Endometrial microvascular endothelial cells (primary cell): Measurements from ENCODE around the gene RAMAC. TPM values are rescaled to one million over a fixed set of nuclear protein-coding genes. Genes with fewer than 3 reads are reported as not detected.
"Not testable (repeated sequence)": the region's sequence is repeated elsewhere in the genome, so short reads cannot be mapped to it uniquely, and the experiment has no call there.

Source experiments
- in situ Hi-C: cut with HindIII; loops from 2 replicates; pipeline ENCODE4 v1.10.0; 2017; ENCODE audit warnings: low sequenced_read_pairs, low pct_unique_long_range_greater_than_20kb; ENCODE audit errors: inconsistent ontology term
- total RNA-seq: library from RNA; depleted of rRNA; stranded (reverse); fragments of >200 nt; gene quantifications from one replicate; pipeline ENCODE4 v1.2.3, GENCODE V29; 2015; ENCODE audit errors: inconsistent ontology term

Gene RAMAC
- total RNA-seq, 1 donor from 2014 or later: 19.0 TPM

- in situ Hi-C loops: loop anchor here (25.0 kb wide), 1 partner anchor 463 kb away; the partner anchor contains the start of gene RPS17
These were observed 14.1 kb downstream of the RAMAC start for GRCh38 chr15:82999905-83000671.

- in situ Hi-C loops: loop anchor here (25.0 kb wide), 1 partner anchor 463 kb away; the partner anchor contains the start of gene RPS17
These were observed 14.6 kb downstream of the RAMAC start for GRCh38 chr15:83000672-83001031.

- in situ Hi-C loops: loop anchor here (10.0 to 25.0 kb wide), 2 partner anchors 104 to 473 kb away; partner anchors contain the start of gene RPS17
These were observed 24.8 kb downstream of the RAMAC start for GRCh38 chr15:83010709-83011270.

- in situ Hi-C loops: loop anchor here (10.0 to 25.0 kb wide), 2 partner anchors 103 to 474 kb away; partner anchors contain the start of gene RPS17
These were observed 25.5 kb downstream of the RAMAC start, which contains the start of gene C15orf40 for GRCh38 chr15:83011271-83012075. Gene C15orf40, minus strand, starts transcription at chr15:83011639. Its CDS starts 32 bp downstream, at chr15:83011607.

- in situ Hi-C loops: loop anchor here (10.0 to 25.0 kb wide), 2 partner anchors 103 to 475 kb away; partner anchors contain the start of gene RPS17
These were observed 26.0 kb downstream of the RAMAC start for GRCh38 chr15:83012076-83012426.

- in situ Hi-C loops: loop anchor here (10.0 to 25.0 kb wide), 2 partner anchors 102 to 475 kb away; partner anchors contain the start of gene RPS17
These were observed 26.6 kb downstream of the RAMAC start for GRCh38 chr15:83012636-83013035.

- in situ Hi-C loops: loop anchor here (10.0 to 25.0 kb wide), 2 partner anchors 101 to 477 kb away; partner anchors contain the start of gene RPS17
These were observed 28.2 kb downstream of the RAMAC start for GRCh38 chr15:83014205-83014653.

GRCh38 chr15:83015361-83015760, 29.4 kb downstream of the RAMAC start:
- in situ Hi-C loops: loop anchor here (10.0 to 25.0 kb wide), 2 partner anchors 99 to 478 kb away; partner anchors contain the start of gene RPS17

GRCh38 chr15:83016906-83017305, 30.9 kb downstream of the RAMAC start:
- in situ Hi-C loops: loop anchor here (10.0 to 25.0 kb wide), 2 partner anchors 98 to 480 kb away; partner anchors contain the start of gene RPS17

GRCh38 chr15:83018436-83018835, 32.4 kb downstream of the RAMAC start:
- in situ Hi-C loops: loop anchor here (10.0 to 25.0 kb wide), 2 partner anchors 96 to 481 kb away; partner anchors contain the start of gene RPS17

GRCh38 chr15:83030021-83030420, 44.0 kb downstream of the RAMAC start:
- in situ Hi-C loops: no loop called here

GRCh38 chr15:83031234-83031633, 45.2 kb downstream of the RAMAC start:
- in situ Hi-C loops: not testable (repeated sequence)

- in situ Hi-C loops: no loop called here
These were observed 50.2 kb downstream of the RAMAC start for GRCh38 chr15:83036253-83036652.

- in situ Hi-C loops: no loop called here
These were observed 53.2 kb downstream of the RAMAC start for GRCh38 chr15:83039206-83039605.

Other genes with a start within 250 kb of the RAMAC start
- not detected for gene FSD2, start 180.1 kb upstream of the RAMAC start, total RNA-seq
- gene WHAMM, start 176.6 kb upstream of the RAMAC start, total RNA-seq: 4.2 TPM
- gene HOMER2, start 33.5 kb upstream of the RAMAC start, total RNA-seq: 0.09 TPM
- 25.0 TPM for gene C15orf40, start 25.4 kb downstream of the RAMAC start, total RNA-seq
- 101 TPM for gene BTBD1, start 81.0 kb downstream of the RAMAC start, total RNA-seq
- gene TM6SF1, start 121.4 kb downstream of the RAMAC start, total RNA-seq: 54.2 TPM
- 38.4 TPM for gene HDGFL3, start 221.6 kb downstream of the RAMAC start, total RNA-seq